Stimulated activated CD4-positive, alpha-beta T cell treated with anti-CD3 and anti-CD28 coated beads, Interleukin-12 subunit alpha, Interleukin-12 subunit beta, amount 100 ng/mL, for 4 hours (primary cell): ENCODE results near the gene GLMP.

Experiments
- DNase-seq: peaks from one replicate; pipeline ENCODE4 v3.0.0-alpha.2; 2020

GLMP gene

GRCh38 chr1:156247460-156248322, 47.8 kb downstream of the GLMP start, which contains the start of gene PAQR6:
PAQR6 (minus strand) TSS chr1:156248056; CDS start chr1:156246731, 1,325 bp downstream.
- no peak for DNase-seq

GRCh38 chr1:156246781-156247459, 48.6 kb downstream of the GLMP start:
- no peak for DNase-seq

- DNase-seq: no peak
These were observed 49.2 kb downstream of the GLMP start for GRCh38 chr1:156246241-156246780.

GRCh38 chr1:156245451-156246232, 49.8 kb downstream of the GLMP start:
- DNase-seq: peak; percentile 30

- no peak for DNase-seq
These were observed 50.8 kb downstream of the GLMP start for GRCh38 chr1:156244712-156245111.

- no peak for DNase-seq
These were observed 51.4 kb downstream of the GLMP start for GRCh38 chr1:156244126-156244525.

GRCh38 chr1:156242738-156243137, 52.7 kb downstream of the GLMP start:
- DNase-seq: no peak
